SKM-1 treated with dmso at 0.1 percent for 144 hours (cell line): ENCODE measurements around the gene STPG3.

ENCODE experiments used
- DNase-seq: peaks from one replicate; lab custom pipeline; 2025; ENCODE audit not compliant: unreplicated experiment; lab: John Stamatoyannopoulos, UW

STPG3 gene

GRCh38 chr9:137278061-137278701, 27.1 kb downstream of the STPG3 start:
- peak; percentile 37 for DNase-seq

- DNase-seq, result no peak
Measured at GRCh38 chr9:137278721-137279711, 27.9 kb downstream of the STPG3 start.

GRCh38 chr9:137279741-137280473, 28.8 kb downstream of the STPG3 start:
- DNase-seq, result no peak

DNA sequence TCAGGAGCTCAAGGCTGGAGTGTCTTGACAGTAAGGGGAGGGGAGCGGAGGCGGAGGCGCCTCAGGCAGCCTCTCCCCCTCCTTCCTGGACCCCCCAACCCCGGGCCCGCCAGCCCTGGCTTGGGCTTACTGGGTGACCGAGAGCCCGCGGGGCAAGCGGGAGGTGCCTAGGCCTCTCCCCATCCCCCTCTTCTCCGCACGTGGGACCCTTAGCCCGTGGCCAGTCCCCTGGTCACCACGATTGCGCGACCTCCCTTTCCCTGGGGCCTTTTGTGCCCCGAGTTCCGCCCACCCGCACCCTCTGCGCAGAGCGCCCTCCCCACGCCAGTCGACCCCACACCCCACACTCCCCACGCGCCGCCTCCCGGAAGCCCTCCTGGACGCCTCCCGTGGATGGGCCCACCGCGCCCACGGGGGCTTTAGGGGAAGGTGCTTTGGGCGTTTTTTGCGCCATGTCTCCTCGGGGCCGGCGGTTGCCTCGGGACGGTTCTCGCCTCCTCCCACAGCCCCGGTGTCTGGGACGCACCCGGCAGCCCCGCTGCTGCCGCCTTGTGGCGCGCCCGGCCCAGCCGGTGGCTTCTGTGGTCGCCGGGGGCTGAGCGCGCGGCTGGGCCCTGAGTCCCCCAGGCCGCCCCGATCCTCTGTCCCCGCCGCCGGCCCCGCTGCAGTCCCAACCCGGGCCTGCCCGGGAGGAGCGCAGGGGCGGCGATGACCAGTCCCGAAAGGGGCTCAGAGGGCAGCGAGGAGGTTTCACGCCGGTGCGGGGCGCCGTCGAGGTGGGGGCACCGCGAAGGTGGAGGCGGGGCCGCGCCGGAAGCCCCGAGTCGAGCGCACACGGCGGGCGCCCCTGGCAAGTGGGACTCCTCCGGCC, 29.6 kb downstream of the STPG3 start:
- no peak for DNase-seq

GRCh38 chr9:137281345-137282116, 30.4 kb downstream of the STPG3 start:
- no peak for DNase-seq

GRCh38 chr9:137286975-137287383, 35.9 kb downstream of the STPG3 start:
- DNase-seq, result peak; percentile 29

DNA sequence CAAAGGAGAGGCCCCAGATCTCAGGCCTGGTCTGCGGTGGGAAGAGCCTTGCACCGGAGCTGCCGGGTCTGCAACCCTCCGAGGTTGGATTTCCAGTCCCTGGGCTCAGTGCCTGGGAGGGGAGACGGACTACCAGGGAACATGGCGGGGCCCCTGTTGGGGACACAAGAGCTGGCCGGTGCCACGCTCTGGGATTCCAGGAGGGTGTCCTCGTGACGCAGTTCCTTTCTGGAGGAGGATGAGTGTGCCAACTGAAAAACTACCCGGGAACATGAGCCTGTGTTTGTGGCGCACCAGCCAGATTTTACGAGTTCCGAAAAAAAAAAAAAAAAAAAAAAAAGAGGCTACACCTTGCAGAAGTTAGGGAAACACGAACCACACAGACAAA, 42.0 kb downstream of the STPG3 start:
- DNase-seq, result no peak

DNA sequence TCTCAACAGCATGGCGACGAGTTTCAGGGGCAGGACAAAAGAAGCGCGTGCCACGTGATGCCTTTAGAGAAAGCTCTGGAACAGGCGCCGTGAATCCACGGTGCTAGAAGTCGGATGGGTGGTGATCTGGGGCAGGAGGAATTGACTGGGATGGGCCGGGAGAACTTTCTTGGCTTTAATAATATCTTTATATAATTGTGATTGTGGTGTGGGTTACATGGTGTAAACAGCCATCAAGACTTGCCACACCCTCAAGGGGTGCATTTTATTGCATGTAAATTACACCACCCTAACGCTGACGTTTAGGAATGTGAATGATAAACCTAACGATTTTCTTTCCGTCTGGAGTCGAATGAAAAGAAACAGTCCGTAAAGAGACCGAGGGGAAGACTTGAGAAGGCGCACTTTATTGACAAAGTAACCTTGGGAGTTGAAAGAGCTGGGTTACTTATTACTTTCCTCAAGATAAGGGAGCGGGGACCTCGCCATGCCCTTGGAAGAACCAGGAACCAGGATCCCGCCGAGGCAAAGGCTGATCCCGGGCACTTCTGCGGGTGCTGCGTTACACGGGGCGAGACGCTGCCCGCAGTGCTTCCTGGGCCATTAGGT, 42.5 kb downstream of the STPG3 start:
- DNase-seq, result no peak

DNA sequence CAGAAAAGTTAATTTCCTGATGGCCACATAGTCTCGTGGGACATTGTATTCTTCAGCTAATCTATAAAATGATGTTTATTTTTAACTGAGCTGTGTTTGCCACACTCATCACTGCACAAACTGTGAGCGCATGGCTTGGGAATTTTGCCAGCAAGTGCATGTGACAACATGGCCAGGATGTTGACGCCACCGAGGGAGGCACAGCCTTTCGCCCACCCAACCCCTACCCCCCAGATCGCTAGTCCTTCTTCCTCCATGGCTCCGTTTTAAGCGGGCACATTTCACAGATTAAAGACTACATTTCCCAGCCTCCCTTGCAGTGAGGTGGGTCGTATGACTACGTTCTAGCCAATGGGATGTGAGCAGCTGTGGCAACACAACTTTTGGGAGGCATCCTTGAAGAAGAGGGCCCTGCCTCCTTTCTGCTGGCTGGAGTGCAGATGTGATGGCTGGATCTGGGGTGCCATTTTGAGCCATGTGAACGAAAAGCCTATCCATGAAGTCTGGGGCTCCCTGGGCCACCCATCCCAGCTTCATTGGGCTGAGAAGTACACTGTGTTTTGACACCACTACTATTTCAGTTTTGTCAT, 43.1 kb downstream of the STPG3 start:
- DNase-seq, result peak; percentile 82

- DNase-seq, result peak; percentile 29
Measured at GRCh38 chr9:137294681-137295237, 43.7 kb downstream of the STPG3 start.

DNA sequence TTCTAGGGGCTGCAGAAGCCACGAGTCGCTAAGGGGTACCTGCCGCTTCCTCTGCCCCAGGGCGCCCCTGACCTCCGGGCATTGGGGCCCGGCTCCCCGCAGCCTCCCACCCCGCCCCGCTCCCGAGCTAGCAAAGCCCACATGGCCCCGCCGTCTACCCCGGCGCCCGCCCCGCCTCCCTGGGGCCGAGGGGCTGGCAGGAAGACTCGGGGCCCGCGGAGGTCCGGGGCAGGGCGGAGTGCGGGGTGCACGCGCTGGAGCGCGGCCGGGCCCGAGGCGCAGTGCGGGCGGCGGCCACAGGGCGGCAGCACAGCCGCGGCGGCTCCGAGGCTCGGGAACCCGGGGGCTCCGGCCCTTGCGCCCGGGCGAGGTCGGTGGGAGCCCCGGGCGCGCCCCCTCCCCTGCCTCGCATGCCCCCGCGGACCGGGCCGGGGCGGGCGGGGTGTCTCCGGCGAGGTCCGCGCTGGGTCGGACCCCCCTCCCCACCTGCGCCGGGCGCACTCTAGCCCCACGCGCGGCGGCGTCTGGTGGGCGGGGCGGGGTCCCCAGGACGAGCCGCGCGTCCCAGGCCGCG, 44.2 kb downstream of the STPG3 start:
- peak; percentile 41 for DNase-seq

GRCh38 chr9:137295849-137296669, 45.0 kb downstream of the STPG3 start:
- DNase-seq, result no peak

DNA sequence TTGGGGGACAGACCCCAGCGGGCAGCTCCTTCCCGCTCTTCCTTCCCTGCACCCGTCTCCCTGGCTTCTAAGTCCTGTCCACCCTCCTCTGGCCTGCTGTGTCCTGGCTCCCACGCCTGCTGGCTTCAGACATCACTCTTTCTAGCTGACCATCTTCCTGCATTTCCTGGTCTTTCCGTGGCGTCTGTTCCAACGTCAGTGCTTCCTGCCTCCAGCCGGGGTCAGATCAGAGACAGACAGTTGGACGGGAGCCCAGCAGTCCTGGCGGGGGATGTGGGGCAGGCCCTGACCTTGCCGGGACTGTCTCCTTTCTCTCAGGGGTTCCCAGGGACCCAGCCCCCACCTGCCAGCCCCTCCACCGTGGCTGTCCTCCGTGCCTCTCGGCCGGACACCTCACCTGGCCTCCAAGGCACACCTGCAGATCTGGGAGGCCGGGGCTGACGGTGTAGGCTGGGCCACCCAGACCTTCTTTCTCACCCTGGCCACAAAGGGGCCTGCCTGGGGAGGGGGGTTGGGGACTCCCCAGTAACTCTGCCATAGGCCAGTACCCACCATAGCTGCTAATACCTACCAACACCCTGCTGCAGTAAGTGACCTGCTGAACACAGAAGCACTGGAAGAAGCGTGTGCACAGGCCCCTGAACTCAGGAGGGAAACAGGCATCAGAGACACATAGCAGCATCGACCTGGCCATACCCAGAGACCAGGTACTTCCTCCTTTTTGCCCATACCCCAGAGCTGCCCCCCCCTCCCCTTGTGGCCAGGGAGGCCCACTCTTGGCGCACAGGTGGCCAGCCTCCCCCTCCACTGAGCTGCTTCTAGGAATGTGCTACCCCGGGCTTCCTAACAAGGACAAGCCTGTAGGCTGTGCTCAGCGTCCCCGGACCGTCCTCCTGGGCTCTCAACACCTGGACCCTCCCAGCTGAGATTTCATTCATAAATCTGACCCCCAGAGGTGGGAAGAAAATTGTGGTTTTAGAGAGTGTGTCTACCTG, 45.9 kb downstream of the STPG3 start:
- DNase-seq, result no peak

DNA sequence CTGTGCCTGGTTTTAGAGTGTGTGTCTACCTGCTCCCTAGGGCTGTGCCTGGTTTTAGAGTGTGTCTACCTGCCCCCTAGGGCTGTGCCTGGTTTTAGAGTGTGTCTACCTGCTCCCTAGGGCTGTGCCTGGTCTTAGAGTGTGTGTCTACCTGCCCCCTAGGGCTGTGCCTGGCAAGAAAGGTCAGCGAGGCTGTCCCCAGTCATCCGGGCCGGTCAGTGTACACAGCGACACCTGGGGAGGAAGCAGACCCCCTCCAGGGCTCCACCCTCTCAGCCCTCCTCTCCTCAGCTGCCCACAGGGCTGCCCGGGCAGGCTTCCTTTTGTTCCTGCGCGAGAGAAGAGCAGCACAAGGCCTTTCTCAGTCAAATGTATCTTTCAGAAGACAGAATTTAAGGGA, 46.9 kb downstream of the STPG3 start:
- no peak for DNase-seq

DNA sequence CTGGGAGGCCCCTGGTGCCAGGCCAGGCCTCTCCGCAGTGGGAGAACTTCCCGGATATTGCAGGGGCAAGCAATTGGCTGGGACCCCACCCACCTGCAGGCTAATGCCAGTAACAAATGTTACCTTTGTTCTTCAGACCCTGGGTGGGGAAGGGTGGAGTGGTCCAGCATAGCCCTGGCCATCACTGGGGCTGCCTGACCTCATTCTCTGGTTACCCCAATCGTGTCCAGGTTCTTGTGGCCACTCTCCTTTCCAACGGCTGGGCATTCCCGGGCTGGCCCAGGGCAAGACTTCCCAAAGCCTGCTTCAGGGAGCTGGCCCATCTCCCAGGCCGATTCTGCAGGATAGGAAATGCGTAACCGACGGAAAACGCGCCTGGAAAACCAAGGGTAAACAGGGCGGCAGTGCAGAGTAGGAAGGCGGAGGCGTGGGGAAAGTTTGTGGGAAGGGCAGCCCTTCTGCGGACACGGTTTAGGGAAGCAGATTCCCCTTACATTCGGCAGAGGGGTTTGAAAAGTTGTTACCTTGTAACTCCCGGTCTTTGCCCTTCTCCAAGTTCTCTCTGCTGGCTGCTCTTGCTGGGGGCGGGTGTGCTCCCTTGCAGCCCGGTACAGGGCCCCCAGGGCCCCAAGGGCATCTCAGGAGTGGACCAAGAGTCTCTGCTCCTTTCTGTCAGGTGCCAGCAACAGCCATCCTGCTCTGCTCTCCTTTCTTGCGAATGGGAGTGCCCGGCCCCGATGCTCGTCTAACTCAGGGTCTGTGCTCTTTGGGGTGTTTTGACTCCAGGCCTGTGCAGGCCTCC, 47.5 kb downstream of the STPG3 start:
- no peak for DNase-seq

DNA sequence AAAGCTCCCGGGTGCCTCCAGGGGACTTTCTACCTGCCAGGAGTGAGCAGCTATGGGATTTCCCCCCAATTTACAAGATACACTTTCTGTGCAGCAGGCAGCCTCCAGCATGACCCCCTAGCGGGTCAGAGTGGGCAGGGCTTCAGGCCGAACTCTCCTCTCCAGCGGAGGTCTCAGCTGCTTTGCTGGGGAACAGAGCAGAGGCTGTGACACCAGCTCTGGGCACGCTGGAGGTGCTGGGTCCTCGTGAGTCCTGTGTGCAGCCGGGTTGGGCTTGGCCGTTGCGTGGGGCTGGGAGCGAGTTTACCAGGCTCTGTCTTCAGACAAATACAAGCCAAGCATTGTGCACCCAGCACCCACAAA, 48.1 kb downstream of the STPG3 start:
- DNase-seq, result no peak
